Liver (tissue), 9 donors: ENCODE data around the gene NDOR1. TPM values are rescaled to one million over a fixed set of nuclear protein-coding genes. Genes with fewer than 3 reads are reported as not detected.

Experiments used
- DNase-seq: peaks from one replicate; pipeline ENCODE4 v3.0.0-alpha.2; 2017; ENCODE audit warnings: low spot score
- H3K27ac ChIP-seq, 2 donors: one replicate each; pipeline ENCODE4 v1.7.0; 2013; ENCODE audit warnings: inconsistent platforms in 2 of 2, low read length in 2 of 2, control low read depth in 1 of 2, low read depth in 1 of 2, mild to moderate bottlenecking in 1 of 2
- H3K27me3 ChIP-seq, 4 donors: one replicate each; pipeline versions ENCODE4 v1.6.1 to v1.7.0; 2013; ENCODE audit warnings: low read length in 3 of 4, inconsistent platforms in 1 of 4, mild to moderate bottlenecking in 1 of 4, moderate library complexity in 1 of 4; ENCODE audit not compliant: control insufficient read depth in 4 of 4, insufficient read depth in 4 of 4
- H3K36me3 ChIP-seq, 4 donors: one replicate each; pipeline versions ENCODE4 v1.6.1 to v1.7.0; 2013; ENCODE audit warnings: low read length in 3 of 4, mild to moderate bottlenecking in 3 of 4, low read depth in 1 of 4, moderate library complexity in 1 of 4; ENCODE audit not compliant: control insufficient read depth in 4 of 4, insufficient read depth in 3 of 4
- H3K4me1 ChIP-seq, 4 donors: one replicate each; pipeline versions ENCODE4 v1.6.1 to v1.7.0; 2013; ENCODE audit warnings: low read length in 3 of 4, mild to moderate bottlenecking in 3 of 4, moderate library complexity in 1 of 4; ENCODE audit not compliant: control insufficient read depth in 4 of 4, insufficient read depth in 4 of 4
- H3K4me3 ChIP-seq, 3 donors: one replicate each; pipeline versions ENCODE4 v1.6.1 to v1.7.0; 2013; ENCODE audit warnings: low read length in 3 of 3, control low read depth in 1 of 3, low read depth in 1 of 3, mild to moderate bottlenecking in 1 of 3
- H3K9ac ChIP-seq, 2 donors: one replicate each; pipeline ENCODE4 v1.7.0; 2013; ENCODE audit warnings: low read length in 2 of 2, mild to moderate bottlenecking in 2 of 2, moderate library complexity in 2 of 2, control low read depth in 1 of 2, low read depth in 1 of 2
- H3K9me3 ChIP-seq, 4 donors: one replicate each; pipeline versions ENCODE4 v1.6.1 to v1.7.0; 2013; ENCODE audit warnings: low read length in 3 of 4; ENCODE audit not compliant: control insufficient read depth in 4 of 4
- EGR1 ChIP-seq, 2 donors: IDR thresholded peaks; 2 replicates each; pipeline ENCODE4 v1.6.1; 2016 to 2018; ENCODE audit warnings: antibody characterized with exemption in 2 of 2, low read depth in 2 of 2
- FOXA1 ChIP-seq: IDR thresholded peaks from 2 replicates; pipeline ENCODE4 v1.6.1; 2016; ENCODE audit warnings: antibody characterized with exemption
- FOXA2 ChIP-seq: IDR thresholded peaks from 2 replicates; pipeline ENCODE4 v1.6.1; 2016; ENCODE audit warnings: antibody characterized with exemption
- GABPA ChIP-seq, 2 donors: IDR thresholded peaks in 1 of 2; conservative IDR thresholded peaks in 1 of 2; 2 replicates each; pipeline ENCODE4 v1.6.1; 2016; ENCODE audit warnings: antibody characterized with exemption in 2 of 2, mild to moderate bottlenecking in 1 of 2, moderate library complexity in 1 of 2
- HNF4A ChIP-seq, 2 donors: conservative IDR thresholded peaks; 2 replicates each; pipeline ENCODE4 v1.6.1; 2016; ENCODE audit warnings: antibody characterized with exemption in 2 of 2, mild to moderate bottlenecking in 2 of 2
- HNF4G ChIP-seq: IDR thresholded peaks from 2 replicates; pipeline ENCODE4 v1.6.1; 2016; ENCODE audit warnings: antibody characterized with exemption
- JUND ChIP-seq, 2 donors: IDR thresholded peaks; 2 replicates each; pipeline ENCODE4 v1.6.1; 2016; ENCODE audit warnings: antibody characterized with exemption in 2 of 2
- NR2F2 ChIP-seq: IDR thresholded peaks from 2 replicates; pipeline ENCODE4 v1.6.1; 2016; ENCODE audit warnings: antibody characterized with exemption
- TAF1 ChIP-seq: conservative IDR thresholded peaks from 2 replicates; pipeline ENCODE4 v1.6.1; 2016; ENCODE audit warnings: antibody characterized with exemption, mild to moderate bottlenecking
- YY1 ChIP-seq: IDR thresholded peaks from 2 replicates; pipeline ENCODE4 v1.6.1; 2016; ENCODE audit warnings: antibody characterized with exemption, mild to moderate bottlenecking
- WGBS: extraction: QIAGEN DNeasy Blood & Tissue Kit; methylation state at CpG from one replicate; pipeline ENCODE4 v1.1.7; 2013; 5-methylcytosine and 5-hydroxymethylcytosine counted together
- polyA plus RNA-seq, 2 donors: library from polyadenylated mRNA; stranded (reverse) in 1 of 2; unstranded in 1 of 2; fragments of 200-250 nt in 1 of 2; fragments of >200 nt in 1 of 2; fragmentation: Nextera tagmentation in 1 of 2; extraction: Ambion mirVana in 1 of 2; gene quantifications; one replicate each; pipeline versions ENCODE4 v1.2.1 to v1.2.3, GENCODE V29; 2013 to 2015
- total RNA-seq, 2 donors: library from RNA; depleted of rRNA; stranded (reverse); fragments of >200 nt; gene quantifications; one replicate each; pipeline ENCODE4 v1.2.3, GENCODE V29; 2014
- TF ChIP-seq, protein P1 (sequence below): IDR thresholded peaks from 2 replicates; pipeline ENCODE4 v1.6.1; 2016; ENCODE audit warnings: antibody characterized with exemption
- TF ChIP-seq, protein P2 (sequence below): fragments of 150-350 bp; IDR thresholded peaks from 2 replicates; pipeline ENCODE4 v1.5.1; 2017; ENCODE audit warnings: improper control_type of control experiment, low read depth, low read length; ENCODE audit not compliant: missing input control
- TF ChIP-seq, protein P3 (sequence below): IDR thresholded peaks from 2 replicates; pipeline ENCODE4 v1.6.1; 2016; ENCODE audit warnings: antibody characterized with exemption, mild to moderate bottlenecking
- donor health status: healthy.
- donor health status: healthy.
- donor health status: healthy.
- donor health status: healthy.
- donor health status: healthy.

The NDOR1 gene
- total and polyA plus RNA-seq, 4 donors, result 2.5 to 4.7 (median 3.2) TPM

DNA sequence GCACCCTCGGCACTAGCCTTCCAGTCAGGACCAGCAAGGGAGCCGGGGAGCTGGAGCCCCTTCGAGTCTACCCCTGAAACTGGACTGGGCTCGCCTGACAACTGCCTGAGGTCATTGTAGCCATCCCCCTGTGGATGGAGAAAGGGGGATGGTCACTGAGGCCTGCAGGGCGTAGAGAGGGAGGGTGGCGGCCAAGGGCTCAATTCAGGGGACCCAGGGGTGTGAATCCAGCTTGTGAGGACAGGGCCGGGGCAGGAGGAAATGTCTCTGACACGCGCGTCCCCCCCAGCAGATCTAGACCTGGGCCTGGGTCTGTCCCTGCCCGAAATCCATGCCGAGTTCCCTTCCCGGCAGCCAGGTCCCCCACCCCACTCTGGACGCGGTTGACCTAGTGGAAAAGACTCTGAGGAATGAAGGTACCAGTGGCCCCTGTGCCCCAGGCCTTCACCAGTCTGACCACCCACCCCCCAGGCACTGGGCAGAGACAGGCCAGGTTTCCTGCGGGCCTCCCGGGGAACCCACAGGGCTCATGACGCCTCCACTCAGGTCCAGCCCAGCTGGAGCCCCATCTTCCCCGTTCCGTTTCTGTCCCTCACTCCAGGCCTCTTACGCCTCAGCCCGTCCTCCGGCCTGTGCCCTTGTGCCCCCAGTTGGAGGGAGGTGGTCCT lies 26.0 kb downstream of the NDOR1 start:
- Histone ChIP-seq H3K36me3 (no peaks in the 10 kb centered on the region), H3K27me3 (no peaks in the 10 kb centered on the region), H3K9ac (no peak overlapping the region), H3K9me3 (no peaks in the 10 kb centered on the region), H3K4me3 (no peak overlapping the region), H3K27ac (no peak overlapping the region), H3K4me1 (peaks cover 3 to 9% (median 4%) of the 10 kb centered on the region in 4 donors)
- WGBS, result 91% methylated on average over 23 of the region's 23 CpGs
- DNase-seq, result no peak
- TF ChIP-seq GABPA (IDR thresholded peaks at IDR 0.05 in 1 of 2, conservative IDR thresholded peaks at IDR 0.05 in 1 of 2) (no peak), FOXA2 (no peak)
- TF ChIP-seq, protein P1, sequence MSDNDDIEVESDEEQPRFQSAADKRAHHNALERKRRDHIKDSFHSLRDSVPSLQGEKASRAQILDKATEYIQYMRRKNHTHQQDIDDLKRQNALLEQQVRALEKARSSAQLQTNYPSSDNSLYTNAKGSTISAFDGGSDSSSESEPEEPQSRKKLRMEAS, result no peak

DNA sequence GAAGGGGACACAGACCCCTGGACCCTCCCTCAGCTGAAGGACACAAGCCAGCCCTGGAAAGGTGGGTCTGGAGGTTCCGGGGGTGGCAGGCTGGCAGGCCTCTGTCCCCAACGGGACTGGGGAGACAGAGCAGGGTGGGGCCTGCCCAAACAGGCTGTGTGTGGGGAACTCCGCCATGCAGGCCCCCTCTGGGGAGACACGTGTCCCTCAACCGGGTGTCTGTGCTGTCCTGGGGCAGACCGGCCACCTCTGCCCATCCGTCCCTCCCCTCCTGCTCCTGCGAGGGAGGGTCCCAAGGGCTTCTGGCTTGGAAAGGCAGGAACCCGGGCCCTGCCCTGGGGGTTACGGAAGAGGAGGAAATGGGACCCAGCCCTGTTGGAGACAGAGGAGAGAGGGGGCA lies 26.6 kb downstream of the NDOR1 start:
- WGBS, result 82% methylated on average over 10 of the region's 10 CpGs
- no peak for DNase-seq
- no peak for TF ChIP-seq EGR1 (IDR thresholded peaks at IDR 0.05; ENCODE audit: low read depth in 2 of 2)
- TF ChIP-seq NR2F2, result no peak
- TF ChIP-seq TAF1, result no peak
- TF ChIP-seq, protein P1, result no peak
- TF ChIP-seq FOXA2, result no peak
- no peak for TF ChIP-seq HNF4G
- TF ChIP-seq, protein P2, sequence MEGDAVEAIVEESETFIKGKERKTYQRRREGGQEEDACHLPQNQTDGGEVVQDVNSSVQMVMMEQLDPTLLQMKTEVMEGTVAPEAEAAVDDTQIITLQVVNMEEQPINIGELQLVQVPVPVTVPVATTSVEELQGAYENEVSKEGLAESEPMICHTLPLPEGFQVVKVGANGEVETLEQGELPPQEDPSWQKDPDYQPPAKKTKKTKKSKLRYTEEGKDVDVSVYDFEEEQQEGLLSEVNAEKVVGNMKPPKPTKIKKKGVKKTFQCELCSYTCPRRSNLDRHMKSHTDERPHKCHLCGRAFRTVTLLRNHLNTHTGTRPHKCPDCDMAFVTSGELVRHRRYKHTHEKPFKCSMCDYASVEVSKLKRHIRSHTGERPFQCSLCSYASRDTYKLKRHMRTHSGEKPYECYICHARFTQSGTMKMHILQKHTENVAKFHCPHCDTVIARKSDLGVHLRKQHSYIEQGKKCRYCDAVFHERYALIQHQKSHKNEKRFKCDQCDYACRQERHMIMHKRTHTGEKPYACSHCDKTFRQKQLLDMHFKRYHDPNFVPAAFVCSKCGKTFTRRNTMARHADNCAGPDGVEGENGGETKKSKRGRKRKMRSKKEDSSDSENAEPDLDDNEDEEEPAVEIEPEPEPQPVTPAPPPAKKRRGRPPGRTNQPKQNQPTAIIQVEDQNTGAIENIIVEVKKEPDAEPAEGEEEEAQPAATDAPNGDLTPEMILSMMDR, result no peak
- TF ChIP-seq FOXA1, result no peak
- TF ChIP-seq, protein P3, sequence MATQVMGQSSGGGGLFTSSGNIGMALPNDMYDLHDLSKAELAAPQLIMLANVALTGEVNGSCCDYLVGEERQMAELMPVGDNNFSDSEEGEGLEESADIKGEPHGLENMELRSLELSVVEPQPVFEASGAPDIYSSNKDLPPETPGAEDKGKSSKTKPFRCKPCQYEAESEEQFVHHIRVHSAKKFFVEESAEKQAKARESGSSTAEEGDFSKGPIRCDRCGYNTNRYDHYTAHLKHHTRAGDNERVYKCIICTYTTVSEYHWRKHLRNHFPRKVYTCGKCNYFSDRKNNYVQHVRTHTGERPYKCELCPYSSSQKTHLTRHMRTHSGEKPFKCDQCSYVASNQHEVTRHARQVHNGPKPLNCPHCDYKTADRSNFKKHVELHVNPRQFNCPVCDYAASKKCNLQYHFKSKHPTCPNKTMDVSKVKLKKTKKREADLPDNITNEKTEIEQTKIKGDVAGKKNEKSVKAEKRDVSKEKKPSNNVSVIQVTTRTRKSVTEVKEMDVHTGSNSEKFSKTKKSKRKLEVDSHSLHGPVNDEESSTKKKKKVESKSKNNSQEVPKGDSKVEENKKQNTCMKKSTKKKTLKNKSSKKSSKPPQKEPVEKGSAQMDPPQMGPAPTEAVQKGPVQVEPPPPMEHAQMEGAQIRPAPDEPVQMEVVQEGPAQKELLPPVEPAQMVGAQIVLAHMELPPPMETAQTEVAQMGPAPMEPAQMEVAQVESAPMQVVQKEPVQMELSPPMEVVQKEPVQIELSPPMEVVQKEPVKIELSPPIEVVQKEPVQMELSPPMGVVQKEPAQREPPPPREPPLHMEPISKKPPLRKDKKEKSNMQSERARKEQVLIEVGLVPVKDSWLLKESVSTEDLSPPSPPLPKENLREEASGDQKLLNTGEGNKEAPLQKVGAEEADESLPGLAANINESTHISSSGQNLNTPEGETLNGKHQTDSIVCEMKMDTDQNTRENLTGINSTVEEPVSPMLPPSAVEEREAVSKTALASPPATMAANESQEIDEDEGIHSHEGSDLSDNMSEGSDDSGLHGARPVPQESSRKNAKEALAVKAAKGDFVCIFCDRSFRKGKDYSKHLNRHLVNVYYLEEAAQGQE, result no peak
- no peak for TF ChIP-seq YY1
- TF ChIP-seq GABPA (IDR thresholded peaks at IDR 0.05 in 1 of 2, conservative IDR thresholded peaks at IDR 0.05 in 1 of 2), result no peak
- no peaks in the 10 kb centered on the region for H3K36me3 ChIP-seq
- no peak overlapping the region for H3K27ac ChIP-seq
- no peaks in the 10 kb centered on the region for H3K27me3 ChIP-seq
- H3K9me3 ChIP-seq, result no peaks in the 10 kb centered on the region
- H3K4me1 ChIP-seq, result peaks cover 5 to 14% (median 8%) of the 10 kb centered on the region in 4 donors
- no peak overlapping the region for H3K4me3 ChIP-seq
- no peak overlapping the region for H3K9ac ChIP-seq

DNA sequence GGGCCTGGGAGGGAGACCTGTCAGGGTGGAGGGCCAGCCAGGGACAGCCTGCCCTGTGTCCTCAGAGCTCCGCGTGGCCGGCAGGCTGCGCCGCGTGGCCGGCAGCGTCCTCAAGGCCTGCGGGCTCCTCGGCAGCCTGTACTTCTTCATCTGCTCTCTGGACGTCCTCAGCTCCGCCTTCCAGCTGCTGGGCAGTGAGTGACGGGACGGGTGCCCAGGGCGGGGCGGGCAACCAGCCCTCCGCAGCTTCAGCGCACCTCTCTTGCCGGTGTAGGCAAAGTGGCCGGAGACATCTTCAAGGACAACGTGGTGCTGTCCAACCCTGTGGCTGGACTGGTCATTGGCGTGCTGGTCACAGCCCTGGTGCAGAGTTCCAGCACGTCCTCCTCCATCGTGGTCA lies 27.0 kb downstream of the NDOR1 start:
- no peaks in the 10 kb centered on the region for H3K27me3 ChIP-seq
- H3K4me3 ChIP-seq, result no peak overlapping the region
- H3K4me1 ChIP-seq, result peaks cover 5 to 14% (median 8%) of the 10 kb centered on the region in 4 donors
- no peak for DNase-seq
- WGBS, result 87% methylated on average over 24 of the region's 24 CpGs
- H3K9ac ChIP-seq, result no peak overlapping the region
- no peaks in the 10 kb centered on the region for H3K9me3 ChIP-seq
- TF ChIP-seq HNF4A (conservative IDR thresholded peaks at IDR 0.05) (no peak), FOXA2 (no peak), JUND (IDR thresholded peaks at IDR 0.05) (no peak), GABPA (IDR thresholded peaks at IDR 0.05 in 1 of 2, conservative IDR thresholded peaks at IDR 0.05 in 1 of 2) (no peak)
- no peak overlapping the region for H3K27ac ChIP-seq
- no peaks in the 10 kb centered on the region for H3K36me3 ChIP-seq
